Epithelial cell of esophagus (primary cell): ENCODE results near the gene AQP9.
"Not testable (repeated sequence)": the region's sequence is repeated elsewhere in the genome, so short reads cannot be mapped to it uniquely, and the experiment has no call there.

Source experiments
- DNase-seq: peaks from one replicate; pipeline ENCODE4 v3.0.0; 2010; ENCODE audit warnings: low read depth
- H3K4me3 ChIP-seq: 2 replicates; pipeline ENCODE4 v1.5.1; 2011; ENCODE audit warnings: mild to moderate bottlenecking, low read length, control low read depth
- TF ChIP-seq, protein P1 (sequence below): IDR thresholded peaks from 2 replicates; pipeline ENCODE4 v1.5.1; 2011; ENCODE audit warnings: low read depth, mild to moderate bottlenecking, low read length, control low read depth, inconsistent platforms; ENCODE audit not compliant: insufficient read depth; ENCODE audit errors: missing control alignments

Gene AQP9

DNA sequence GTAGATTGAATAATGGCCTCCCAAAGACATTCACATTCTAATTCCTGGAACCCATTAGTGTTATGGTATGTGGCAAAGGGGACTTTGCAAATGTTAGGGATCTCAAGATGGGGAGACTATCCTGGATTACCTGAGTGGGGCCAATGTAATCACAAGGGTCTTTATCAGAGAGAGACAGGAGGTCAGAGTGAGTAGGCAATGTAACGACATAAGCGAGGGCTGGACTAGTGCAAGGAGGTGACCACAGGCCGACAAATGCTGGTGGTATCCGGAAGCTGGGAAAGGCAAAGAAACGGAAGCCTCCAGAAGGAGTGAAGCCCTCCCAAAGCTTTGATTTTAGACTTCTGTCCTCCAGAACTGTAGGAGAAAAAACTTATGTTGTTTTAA, 26.5 kb upstream of the AQP9 start:
- no peak for DNase-seq
- TF ChIP-seq, protein P1, sequence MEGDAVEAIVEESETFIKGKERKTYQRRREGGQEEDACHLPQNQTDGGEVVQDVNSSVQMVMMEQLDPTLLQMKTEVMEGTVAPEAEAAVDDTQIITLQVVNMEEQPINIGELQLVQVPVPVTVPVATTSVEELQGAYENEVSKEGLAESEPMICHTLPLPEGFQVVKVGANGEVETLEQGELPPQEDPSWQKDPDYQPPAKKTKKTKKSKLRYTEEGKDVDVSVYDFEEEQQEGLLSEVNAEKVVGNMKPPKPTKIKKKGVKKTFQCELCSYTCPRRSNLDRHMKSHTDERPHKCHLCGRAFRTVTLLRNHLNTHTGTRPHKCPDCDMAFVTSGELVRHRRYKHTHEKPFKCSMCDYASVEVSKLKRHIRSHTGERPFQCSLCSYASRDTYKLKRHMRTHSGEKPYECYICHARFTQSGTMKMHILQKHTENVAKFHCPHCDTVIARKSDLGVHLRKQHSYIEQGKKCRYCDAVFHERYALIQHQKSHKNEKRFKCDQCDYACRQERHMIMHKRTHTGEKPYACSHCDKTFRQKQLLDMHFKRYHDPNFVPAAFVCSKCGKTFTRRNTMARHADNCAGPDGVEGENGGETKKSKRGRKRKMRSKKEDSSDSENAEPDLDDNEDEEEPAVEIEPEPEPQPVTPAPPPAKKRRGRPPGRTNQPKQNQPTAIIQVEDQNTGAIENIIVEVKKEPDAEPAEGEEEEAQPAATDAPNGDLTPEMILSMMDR, result no peak
- H3K4me3 ChIP-seq, result no peak overlapping the region

- not testable (repeated sequence) for H3K4me3 ChIP-seq, DNase-seq
Measured at GRCh38 chr15:58113358-58113757, 24.8 kb upstream of the AQP9 start.

DNA sequence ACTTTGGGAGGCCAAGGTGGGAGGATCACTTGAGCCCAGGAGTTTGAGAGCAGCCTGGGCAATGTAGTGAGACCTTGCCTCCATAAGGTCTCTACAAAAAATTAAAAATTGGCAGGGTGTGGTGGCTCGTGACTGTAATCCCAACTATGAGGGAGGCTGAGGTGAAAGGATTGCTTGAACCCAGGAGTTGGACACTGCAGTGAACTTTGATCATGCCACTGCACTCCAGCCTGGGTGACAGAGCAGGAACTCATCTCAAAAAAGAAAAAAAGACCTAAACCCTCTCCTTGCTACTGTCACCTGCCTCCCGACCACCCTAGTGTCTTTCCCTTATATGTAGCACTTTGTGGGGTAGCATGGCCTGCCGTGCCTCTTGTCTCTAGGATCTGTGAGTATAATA, 23.8 kb upstream of the AQP9 start:
- no peak for DNase-seq
- TF ChIP-seq, protein P1, result no peak
- no peak overlapping the region for H3K4me3 ChIP-seq

DNA sequence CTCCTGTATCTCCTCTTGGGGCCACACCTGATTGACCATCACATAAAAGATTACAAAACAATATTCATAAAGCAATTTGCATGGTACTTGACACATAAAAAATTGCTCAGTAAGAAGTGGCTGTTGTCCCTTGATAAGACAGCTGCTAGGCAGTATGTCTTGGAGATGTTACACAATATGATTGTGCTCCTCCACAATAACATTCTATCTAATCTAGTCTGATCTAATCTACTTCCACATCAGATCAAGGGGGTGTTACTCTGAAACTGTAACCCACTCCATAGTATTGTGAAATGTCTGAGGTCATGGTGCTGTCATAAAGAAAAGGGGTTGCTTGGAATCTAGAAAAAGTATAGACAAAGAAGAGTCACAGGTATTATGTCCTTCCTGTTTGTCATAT, 23.4 kb upstream of the AQP9 start:
- H3K4me3 ChIP-seq, result no peak overlapping the region
- peak; percentile 10 for DNase-seq
- TF ChIP-seq, protein P1, result no peak

- H3K4me3 ChIP-seq, result no peak overlapping the region
- DNase-seq, result peak; percentile 49
- TF ChIP-seq, protein P1, result peak; percentile 48
Measured at GRCh38 chr15:58115692-58116091, 22.5 kb upstream of the AQP9 start.

GRCh38 chr15:58117619-58118018, 20.6 kb upstream of the AQP9 start:
- TF ChIP-seq, protein P1, result no peak
- no peak overlapping the region for H3K4me3 ChIP-seq
- DNase-seq, result no peak

DNA sequence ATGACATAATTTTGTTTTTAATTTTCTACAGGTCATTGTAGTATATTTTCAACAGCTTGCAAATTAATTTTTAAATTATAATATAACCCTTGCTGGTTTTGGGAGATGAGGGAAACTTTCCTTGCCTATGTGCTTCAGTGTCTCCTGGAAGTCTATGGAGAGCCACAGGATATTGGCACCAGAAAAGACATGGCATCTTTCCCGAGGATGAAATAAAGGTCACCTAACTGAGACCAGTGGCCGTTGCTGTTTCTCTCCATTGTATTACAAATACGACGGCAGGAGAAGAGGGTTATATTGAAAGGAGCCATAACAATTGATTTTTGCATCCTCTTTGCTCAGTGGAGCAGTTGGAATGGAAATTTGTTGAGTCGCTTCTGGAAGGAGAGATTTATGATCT, 19.9 kb upstream of the AQP9 start:
- TF ChIP-seq, protein P1, result no peak
- no peak for DNase-seq
- H3K4me3 ChIP-seq, result no peak overlapping the region

DNA sequence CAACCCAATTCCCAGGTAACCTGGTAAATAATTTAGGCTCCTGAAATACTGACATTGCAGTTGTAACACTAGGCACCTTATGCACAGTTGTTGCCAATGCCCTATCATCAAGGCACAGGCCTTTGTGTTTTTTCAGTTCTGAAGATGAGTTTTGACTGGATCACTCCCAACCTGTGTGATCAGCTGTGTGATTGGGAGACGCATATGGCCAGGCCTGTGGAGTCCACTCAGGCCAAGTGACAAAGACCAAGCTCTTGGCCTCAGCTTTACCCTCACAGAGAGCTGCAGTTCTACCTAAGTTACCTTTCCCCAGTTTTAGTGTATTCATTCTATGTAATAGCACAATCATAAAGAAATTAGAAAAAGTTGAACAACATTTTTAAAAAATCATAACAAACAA, 19.2 kb upstream of the AQP9 start:
- H3K4me3 ChIP-seq, result no peak overlapping the region
- TF ChIP-seq, protein P1, result no peak
- no peak for DNase-seq
